ENCODE measurements around the gene FNDC10.
"Not testable (repeated sequence)": the region's sequence is repeated elsewhere in the genome, so short reads cannot be mapped to it uniquely, and the experiment has no call there.

The FNDC10 gene

GRCh38 chr1:1567891-1568291 lies 32.0 kb downstream of the FNDC10 start:
- no peak for DNase-seq (ENCODE audit: low read depth in 3 of 3)

GRCh38 chr1:1567152-1567875 lies 32.6 kb downstream of the FNDC10 start:
- DNase-seq (ENCODE audit: low read depth in 3 of 3), result no peak

- DNase-seq (ENCODE audit: low read depth in 3 of 3), result no peak
These were observed 34.6 kb downstream of the FNDC10 start for GRCh38 chr1:1565340-1565739.

- DNase-seq (ENCODE audit: low read depth in 3 of 3), result no peak
These were observed 35.7 kb downstream of the FNDC10 start for GRCh38 chr1:1564268-1564667.

GRCh38 chr1:1563688-1564087 lies 36.2 kb downstream of the FNDC10 start:
- no peak for DNase-seq (ENCODE audit: low read depth in 3 of 3)

GRCh38 chr1:1562556-1563195 lies 37.3 kb downstream of the FNDC10 start:
- DNase-seq (ENCODE audit: low read depth in 3 of 3), result no peak

- no peak for DNase-seq (ENCODE audit: low read depth in 3 of 3)
These were observed 38.0 kb downstream of the FNDC10 start for GRCh38 chr1:1561801-1562470.

- no peak for DNase-seq (ENCODE audit: low read depth in 3 of 3)
These were observed 39.8 kb downstream of the FNDC10 start for GRCh38 chr1:1560178-1560577.

GRCh38 chr1:1559066-1559465 lies 40.9 kb downstream of the FNDC10 start:
- no peak for DNase-seq (ENCODE audit: low read depth in 3 of 3)

- no peak for DNase-seq (ENCODE audit: low read depth in 3 of 3)
These were observed 41.3 kb downstream of the FNDC10 start for GRCh38 chr1:1558591-1558990.

GRCh38 chr1:1557688-1558087 lies 42.2 kb downstream of the FNDC10 start:
- not testable (repeated sequence) for DNase-seq (ENCODE audit: low read depth in 3 of 3)

- not testable (repeated sequence) for DNase-seq (ENCODE audit: low read depth in 3 of 3)
These were observed 43.0 kb downstream of the FNDC10 start for GRCh38 chr1:1556961-1557360.

- DNase-seq (ENCODE audit: low read depth in 3 of 3), result no peak
These were observed 43.4 kb downstream of the FNDC10 start for GRCh38 chr1:1556505-1556904.

GRCh38 chr1:1554926-1555915 lies 44.7 kb downstream of the FNDC10 start:
- no peak for DNase-seq (ENCODE audit: low read depth in 3 of 3)

- no peak for DNase-seq (ENCODE audit: low read depth in 3 of 3)
These were observed 45.4 kb downstream of the FNDC10 start for GRCh38 chr1:1554550-1554925.

- no peak for DNase-seq (ENCODE audit: low read depth in 3 of 3)
These were observed 46.0 kb downstream of the FNDC10 start for GRCh38 chr1:1553821-1554494.

- no peak for DNase-seq (ENCODE audit: low read depth in 3 of 3)
These were observed 47.7 kb downstream of the FNDC10 start for GRCh38 chr1:1552263-1552639.

GRCh38 chr1:1551524-1552262 lies 48.2 kb downstream of the FNDC10 start:
- DNase-seq (ENCODE audit: low read depth in 3 of 3), result no peak

- no peak for DNase-seq (ENCODE audit: low read depth in 3 of 3)
These were observed 49.1 kb downstream of the FNDC10 start for GRCh38 chr1:1550591-1551432.

GRCh38 chr1:1550087-1550486 lies 49.8 kb downstream of the FNDC10 start:
- no peak for DNase-seq (ENCODE audit: low read depth in 3 of 3)

All from stimulated activated CD4-positive, alpha-beta T cell treated with anti-CD3 and anti-CD28 coated beads, TNF-alpha, amount 100 ng/mL, for 4 hours (primary cell).